Measurements from ENCODE around the gene LIMS1. TPM values are rescaled to one million over a fixed set of nuclear protein-coding genes. Genes with fewer than 3 reads are reported as not detected.
"Not testable (repeated sequence)": the region's sequence is repeated elsewhere in the genome, so short reads cannot be mapped to it uniquely, and the experiment has no call there.

The LIMS1 gene
- total RNA-seq, 1 experiment from 2014 or later = 58.1 TPM

DNA sequence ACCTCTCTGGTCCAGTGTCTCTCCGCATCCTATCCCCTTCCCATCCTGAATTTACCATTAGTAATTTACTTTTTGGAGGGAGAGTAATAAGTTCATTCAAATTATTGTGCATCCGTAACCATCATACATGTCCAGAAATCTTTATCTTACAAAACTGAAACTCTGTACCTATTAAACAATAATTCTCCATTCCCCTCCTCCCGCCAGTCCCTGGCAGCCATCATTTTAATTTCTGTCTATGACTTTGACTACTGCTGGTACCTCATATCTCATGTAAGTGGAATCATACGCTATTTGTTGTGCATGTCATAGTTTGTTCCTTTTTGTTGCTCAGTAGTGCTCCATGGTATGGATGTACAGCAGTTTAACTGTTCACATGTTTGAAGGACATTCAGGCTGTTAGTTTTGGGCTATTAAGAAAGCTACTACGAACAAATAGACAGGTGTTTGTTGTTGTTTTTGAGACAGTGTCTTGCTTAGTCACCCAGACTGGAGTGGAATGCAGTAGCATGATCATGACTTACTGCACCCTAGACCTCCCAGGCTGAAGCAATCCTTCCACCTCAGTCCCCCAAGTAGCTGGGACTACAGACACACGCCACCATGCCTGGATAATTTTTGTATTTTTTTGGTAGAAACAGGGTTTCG lies 2.0 kb downstream of the LIMS1 start:
- DNase-seq = no peak
- no peak overlapping the region for H3K4me3 ChIP-seq (ENCODE audit: insufficient read depth, low read depth, low read length)
- no peaks in the 10 kb centered on the region for H3K27me3 ChIP-seq (ENCODE audit: control insufficient read depth, insufficient read depth, low read length)
- no peaks in the 10 kb centered on the region for H3K36me3 ChIP-seq (replicated peaks; ENCODE audit: control insufficient read depth, insufficient read depth, low read length)

DNA sequence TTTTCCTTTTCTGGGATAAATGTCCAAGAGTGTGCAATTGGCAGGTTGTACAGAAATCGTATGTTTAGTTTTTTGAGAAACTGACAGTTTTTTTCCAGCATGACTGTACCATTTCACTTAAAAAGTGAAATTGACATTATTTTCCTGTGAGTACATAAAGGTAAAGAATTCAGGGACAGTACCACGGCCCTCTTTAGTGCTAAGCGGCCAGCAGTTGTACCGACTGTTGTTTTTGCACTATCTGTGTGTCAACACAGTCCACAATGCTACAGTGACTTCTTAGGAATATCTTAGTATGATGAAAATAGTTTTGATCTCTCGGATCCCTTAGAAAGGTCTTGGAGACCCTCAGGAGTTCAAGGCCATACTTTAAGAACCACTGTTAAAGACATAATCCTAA lies 2.6 kb downstream of the LIMS1 start:
- Histone ChIP-seq H3K4me3 (ENCODE audit: insufficient read depth, low read depth, low read length) (no peak overlapping the region), H3K27me3 (ENCODE audit: control insufficient read depth, insufficient read depth, low read length) (no peaks in the 10 kb centered on the region), H3K36me3 (replicated peaks; ENCODE audit: control insufficient read depth, insufficient read depth, low read length) (no peaks in the 10 kb centered on the region)
- DNase-seq = no peak

DNA sequence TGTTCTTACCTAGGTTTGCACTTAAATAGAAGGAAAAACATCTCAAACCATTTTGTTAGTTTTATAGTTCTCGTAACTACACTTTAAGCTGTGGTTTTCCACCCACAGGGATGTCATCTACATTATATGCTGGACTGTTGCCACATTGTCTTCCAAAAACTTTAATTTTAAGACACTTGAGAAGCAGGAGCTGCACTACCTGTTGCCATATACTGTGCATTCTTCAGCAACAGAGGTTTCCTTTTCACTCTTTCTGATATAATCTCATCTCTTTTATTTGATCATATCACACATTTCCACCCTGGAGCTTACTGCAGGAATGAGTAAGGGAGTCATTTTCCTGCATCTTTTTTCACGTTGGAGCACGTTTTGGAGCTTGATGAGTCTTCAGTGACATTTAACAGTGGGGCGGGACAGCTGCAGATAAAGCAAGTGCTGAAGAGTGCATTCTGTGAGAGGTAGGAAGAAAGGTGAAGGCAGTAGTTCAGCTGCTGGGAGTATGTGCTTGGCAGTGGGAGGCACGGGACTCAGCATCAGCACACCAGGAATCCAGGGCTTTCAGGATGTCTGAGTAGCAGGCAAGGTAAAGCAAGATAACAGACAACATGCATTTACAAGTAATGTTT lies 3.8 kb downstream of the LIMS1 start:
- no peaks in the 10 kb centered on the region for H3K27me3 ChIP-seq (ENCODE audit: control insufficient read depth, insufficient read depth, low read length)
- DNase-seq = peak; percentile 14
- no peak overlapping the region for H3K4me3 ChIP-seq (ENCODE audit: insufficient read depth, low read depth, low read length)
- no peaks in the 10 kb centered on the region for H3K36me3 ChIP-seq (replicated peaks; ENCODE audit: control insufficient read depth, insufficient read depth, low read length)

DNA sequence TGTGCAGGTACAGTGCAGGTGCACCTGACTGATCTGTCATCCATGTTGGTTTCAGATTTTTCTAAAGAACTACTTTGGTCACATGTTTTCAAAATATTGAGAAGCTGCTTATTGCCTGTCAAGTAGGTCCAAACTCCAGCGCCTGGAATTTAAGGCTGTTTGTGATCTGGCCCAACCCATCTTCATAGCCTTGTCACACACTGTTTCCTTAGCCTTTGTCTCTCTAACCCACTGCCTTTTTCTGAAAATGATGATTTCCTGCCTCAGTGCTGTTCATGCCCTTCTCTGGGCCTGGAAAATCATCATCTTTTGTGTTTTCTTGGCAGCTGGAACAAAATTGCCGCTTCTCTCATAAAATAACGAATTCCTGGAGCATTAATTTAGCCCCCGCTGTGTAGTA lies 7.2 kb downstream of the LIMS1 start:
- no peaks in the 10 kb centered on the region for H3K36me3 ChIP-seq (replicated peaks; ENCODE audit: control insufficient read depth, insufficient read depth, low read length)
- DNase-seq = no peak
- H3K27me3 ChIP-seq (ENCODE audit: control insufficient read depth, insufficient read depth, low read length) = no peaks in the 10 kb centered on the region
- H3K4me3 ChIP-seq (ENCODE audit: insufficient read depth, low read depth, low read length) = no peak overlapping the region

DNA sequence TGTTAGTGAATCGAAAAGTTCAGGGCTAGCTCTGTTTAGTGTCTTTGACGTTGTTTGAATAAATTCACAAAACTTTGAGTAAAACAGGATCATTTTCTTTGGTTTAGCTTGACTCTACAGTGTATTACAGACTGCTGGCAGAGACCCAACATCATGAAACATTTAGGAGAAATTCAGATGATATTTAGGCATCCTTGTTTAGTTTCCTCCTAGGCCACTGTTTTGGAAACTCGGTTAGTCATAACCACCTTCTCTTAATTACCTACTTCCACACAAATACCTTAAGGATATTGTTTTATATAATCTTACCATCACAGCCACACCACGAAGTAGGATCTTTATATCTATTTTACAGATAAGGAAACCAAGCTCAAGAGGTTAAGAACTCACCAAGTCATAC lies 7.8 kb downstream of the LIMS1 start:
- no peak for DNase-seq
- Histone ChIP-seq H3K4me3 (ENCODE audit: insufficient read depth, low read depth, low read length) (no peak overlapping the region), H3K27me3 (ENCODE audit: control insufficient read depth, insufficient read depth, low read length) (no peaks in the 10 kb centered on the region), H3K36me3 (replicated peaks; ENCODE audit: control insufficient read depth, insufficient read depth, low read length) (no peaks in the 10 kb centered on the region)

DNA sequence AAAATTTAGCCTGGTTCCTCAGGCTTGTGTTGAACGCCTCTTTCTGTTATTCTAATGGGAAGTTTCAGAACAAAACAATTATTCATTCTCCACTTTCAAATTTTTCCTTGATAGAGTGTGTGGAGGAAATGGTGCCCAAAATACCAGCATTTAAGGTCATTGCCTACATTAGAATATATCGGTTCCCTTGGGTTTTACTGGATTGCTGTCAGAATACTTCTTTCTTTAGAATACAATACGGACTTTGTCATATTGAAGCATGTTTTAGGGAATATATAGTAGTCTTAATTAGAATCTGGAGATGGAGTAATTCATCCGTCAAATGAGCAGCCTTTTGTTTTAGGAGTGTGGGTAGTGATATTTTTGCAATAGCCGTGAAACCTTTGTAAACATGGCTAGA lies 13.3 kb downstream of the LIMS1 start:
- no peaks in the 10 kb centered on the region for H3K27me3 ChIP-seq (ENCODE audit: control insufficient read depth, insufficient read depth, low read length)
- no peaks in the 10 kb centered on the region for H3K36me3 ChIP-seq (replicated peaks; ENCODE audit: control insufficient read depth, insufficient read depth, low read length)
- no peak for DNase-seq
- no peak overlapping the region for H3K4me3 ChIP-seq (ENCODE audit: insufficient read depth, low read depth, low read length)

DNA sequence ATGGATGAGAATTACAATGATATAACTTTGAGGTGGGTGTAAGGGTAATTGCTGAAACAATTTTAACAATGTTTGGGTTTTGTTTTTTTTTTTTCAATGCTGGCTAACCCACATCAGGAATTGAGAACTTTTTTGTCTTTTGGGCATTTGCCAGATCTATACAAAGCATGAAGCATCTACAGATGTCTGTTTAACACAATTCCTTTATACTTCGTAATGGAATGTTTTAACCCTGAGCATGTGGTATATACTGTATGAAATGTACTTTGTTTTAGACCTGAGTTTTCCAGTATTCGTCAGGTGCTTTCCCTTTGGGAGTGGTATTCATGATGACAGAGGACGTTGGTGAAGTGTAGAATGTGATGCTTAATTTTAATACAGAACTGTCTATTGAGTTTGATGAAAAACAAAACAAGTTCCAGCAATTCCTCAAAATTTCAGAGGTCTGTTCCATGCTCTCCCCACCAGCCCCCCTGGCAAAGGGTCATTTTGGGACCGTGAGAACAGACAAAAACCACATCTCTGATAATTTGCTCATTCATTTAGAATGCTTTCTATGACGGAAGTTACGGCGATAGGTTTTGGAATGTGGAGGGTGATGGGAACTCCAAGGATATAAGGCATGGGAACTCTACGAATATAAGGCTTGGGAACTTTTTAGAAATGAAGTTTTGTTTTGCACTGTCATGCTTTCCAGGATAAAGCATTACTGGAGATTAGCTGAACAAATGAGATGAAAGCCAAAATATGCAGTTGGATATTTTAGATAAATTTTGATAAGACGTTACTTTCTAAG lies 14.1 kb downstream of the LIMS1 start:
- DNase-seq = no peak
- Histone ChIP-seq H3K27me3 (ENCODE audit: control insufficient read depth, insufficient read depth, low read length) (no peaks in the 10 kb centered on the region), H3K36me3 (replicated peaks; ENCODE audit: control insufficient read depth, insufficient read depth, low read length) (no peaks in the 10 kb centered on the region), H3K4me3 (ENCODE audit: insufficient read depth, low read depth, low read length) (no peak overlapping the region)

DNA sequence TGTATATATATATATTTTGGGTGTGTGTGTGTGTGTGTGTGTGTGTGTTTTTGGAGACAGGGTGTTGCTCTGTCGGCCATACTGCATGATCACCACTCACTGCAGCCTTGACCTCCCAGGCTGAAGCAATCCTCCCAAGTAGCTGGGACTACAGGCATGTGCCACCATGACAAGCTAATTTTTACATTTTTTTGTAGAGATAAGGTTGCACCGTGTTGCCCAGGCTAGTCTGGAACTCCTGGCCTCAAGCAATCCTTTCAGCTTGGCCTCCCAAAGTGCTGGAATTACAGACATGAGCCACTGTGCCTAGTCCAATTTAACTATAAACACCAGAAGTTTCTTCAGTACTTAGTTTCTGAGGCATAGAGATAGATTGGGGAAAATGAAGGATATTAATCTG lies 18.3 kb downstream of the LIMS1 start:
- Histone ChIP-seq H3K4me3 (ENCODE audit: insufficient read depth, low read depth, low read length) (no peak overlapping the region), H3K36me3 (replicated peaks; ENCODE audit: control insufficient read depth, insufficient read depth, low read length) (no peaks in the 10 kb centered on the region), H3K27me3 (ENCODE audit: control insufficient read depth, insufficient read depth, low read length) (no peaks in the 10 kb centered on the region)
- DNase-seq = no peak

DNA sequence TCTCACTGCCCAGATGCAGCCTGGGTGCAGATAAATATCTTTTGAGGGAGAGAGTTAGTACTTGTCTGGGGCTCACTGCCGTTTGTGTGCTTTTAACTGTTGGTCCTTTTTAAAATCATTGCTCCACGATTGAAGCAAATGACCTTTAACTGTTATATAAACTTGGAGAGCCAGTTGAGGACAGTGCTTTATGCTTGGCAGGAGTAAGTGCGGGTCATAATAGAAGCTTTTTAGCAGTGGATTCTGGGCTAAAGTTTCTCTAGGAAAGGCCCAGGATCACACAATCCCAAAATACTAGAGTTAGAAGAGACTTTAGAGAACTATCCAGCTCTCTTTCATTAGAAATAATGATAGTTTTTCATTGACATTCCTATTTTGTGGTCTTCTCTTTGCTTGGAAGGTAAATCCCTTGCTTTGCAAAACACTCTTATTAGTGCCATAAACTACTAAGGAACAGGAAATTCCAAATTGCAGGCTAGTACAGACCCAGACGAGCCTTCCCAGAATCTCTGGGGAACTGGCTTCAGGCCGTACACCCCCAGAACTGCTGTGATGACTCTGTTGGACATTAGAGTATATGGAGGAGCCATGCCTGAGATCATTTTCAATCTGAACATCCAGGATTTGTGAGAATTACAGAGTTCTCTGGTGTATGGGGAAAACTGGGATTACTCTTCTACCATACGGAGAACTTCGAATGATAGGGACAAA lies 19.1 kb downstream of the LIMS1 start:
- H3K36me3 ChIP-seq (replicated peaks; ENCODE audit: control insufficient read depth, insufficient read depth, low read length) = no peaks in the 10 kb centered on the region
- no peak for DNase-seq
- H3K27me3 ChIP-seq (ENCODE audit: control insufficient read depth, insufficient read depth, low read length) = no peaks in the 10 kb centered on the region
- no peak overlapping the region for H3K4me3 ChIP-seq (ENCODE audit: insufficient read depth, low read depth, low read length)

DNA sequence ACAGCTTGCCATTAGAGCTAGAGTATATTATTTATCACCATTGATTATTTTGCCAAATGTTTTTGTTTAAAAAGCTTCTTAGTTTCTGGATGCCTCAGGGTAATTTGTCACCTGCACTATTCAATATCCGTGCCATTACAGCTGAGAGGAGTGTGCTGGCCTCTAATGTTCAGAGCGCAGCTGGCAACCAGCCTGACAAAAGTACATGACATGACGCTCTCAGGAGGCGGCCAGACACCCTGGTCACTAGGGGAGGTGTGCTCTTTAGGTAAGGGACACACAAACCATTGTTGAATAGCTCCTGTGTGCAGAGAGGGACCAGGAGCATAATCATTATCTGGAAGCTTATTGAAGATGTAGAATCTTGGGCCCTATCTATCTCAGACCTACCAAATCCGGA lies 20.3 kb downstream of the LIMS1 start:
- DNase-seq = no peak
- Histone ChIP-seq H3K36me3 (replicated peaks; ENCODE audit: control insufficient read depth, insufficient read depth, low read length) (no peaks in the 10 kb centered on the region), H3K4me3 (ENCODE audit: insufficient read depth, low read depth, low read length) (no peak overlapping the region), H3K27me3 (ENCODE audit: control insufficient read depth, insufficient read depth, low read length) (no peaks in the 10 kb centered on the region)

DNA sequence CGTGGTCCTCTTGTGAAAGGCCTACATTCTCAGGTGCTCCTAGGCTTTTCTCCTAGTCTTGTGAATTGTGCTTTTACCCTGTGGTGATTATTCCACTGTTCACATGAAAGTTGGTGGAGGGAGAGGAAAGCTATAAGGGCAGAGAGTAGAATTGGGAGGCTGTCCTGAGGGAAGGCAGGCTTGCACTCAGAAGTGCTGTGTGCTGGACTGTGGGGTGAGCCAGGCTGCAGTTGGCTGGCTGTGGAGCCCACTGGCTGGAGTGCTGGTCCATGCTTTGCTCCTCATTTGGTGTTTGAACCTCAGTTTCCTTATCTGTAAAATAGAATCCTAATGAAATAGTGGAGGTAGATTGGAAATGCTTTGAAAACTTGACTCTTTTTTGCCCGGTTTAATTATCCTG lies 21.3 kb downstream of the LIMS1 start:
- no peak for DNase-seq
- Histone ChIP-seq H3K27me3 (ENCODE audit: control insufficient read depth, insufficient read depth, low read length) (no peaks in the 10 kb centered on the region), H3K36me3 (replicated peaks; ENCODE audit: control insufficient read depth, insufficient read depth, low read length) (no peaks in the 10 kb centered on the region), H3K4me3 (ENCODE audit: insufficient read depth, low read depth, low read length) (no peak overlapping the region)

DNA sequence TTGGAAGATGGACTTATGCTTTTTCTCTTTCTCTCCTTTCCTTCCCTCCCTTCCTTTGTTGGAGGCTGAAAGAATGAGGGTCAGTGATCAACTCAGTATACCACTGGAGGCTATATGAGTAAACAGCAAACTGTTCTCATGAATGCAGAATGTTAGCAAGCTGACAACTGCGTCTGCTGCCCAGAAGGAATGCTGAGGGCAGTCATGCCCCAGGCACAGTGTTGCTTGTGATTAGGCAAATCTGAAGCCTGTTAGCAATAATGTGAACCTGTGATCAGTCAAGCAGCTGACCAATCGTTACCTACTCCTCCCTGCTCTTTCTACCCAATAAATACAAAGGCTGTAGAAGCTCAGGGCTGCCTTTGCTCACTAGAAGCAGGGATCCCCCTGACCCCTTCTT lies 22.3 kb downstream of the LIMS1 start:
- H3K27me3 ChIP-seq (ENCODE audit: control insufficient read depth, insufficient read depth, low read length); DNase-seq; H3K4me3 ChIP-seq (ENCODE audit: insufficient read depth, low read depth, low read length); H3K36me3 ChIP-seq (replicated peaks; ENCODE audit: control insufficient read depth, insufficient read depth, low read length): not testable (repeated sequence)

DNA sequence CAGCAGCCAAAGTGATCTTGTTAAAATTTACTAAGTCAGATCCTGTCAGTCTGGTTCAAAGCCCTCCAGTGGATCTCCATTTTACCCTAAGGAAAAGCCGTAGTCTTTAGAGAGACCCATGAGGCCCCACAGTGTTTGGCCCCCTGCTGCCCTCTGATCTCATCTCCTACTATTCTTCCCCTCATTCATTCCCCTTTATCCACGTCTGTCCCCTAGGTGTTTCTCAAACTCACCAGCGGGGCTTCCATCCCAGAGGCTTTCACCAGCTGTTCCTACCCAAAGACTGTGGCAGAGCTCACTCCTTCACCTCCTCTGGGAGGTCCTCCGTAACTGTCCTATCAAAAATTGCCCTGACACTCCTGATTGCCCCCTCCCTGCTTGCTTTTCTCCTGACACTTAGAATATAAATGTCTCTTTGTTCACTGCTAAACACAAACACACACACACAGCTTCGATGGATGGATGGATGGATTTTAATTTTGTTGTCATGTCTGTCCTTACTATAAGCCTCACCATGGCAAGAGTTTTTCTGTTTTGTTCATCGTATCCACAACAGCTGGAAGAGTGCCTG lies 26.1 kb downstream of the LIMS1 start:
- no peak for DNase-seq
- H3K27me3 ChIP-seq (ENCODE audit: control insufficient read depth, insufficient read depth, low read length) = no peaks in the 10 kb centered on the region

DNA sequence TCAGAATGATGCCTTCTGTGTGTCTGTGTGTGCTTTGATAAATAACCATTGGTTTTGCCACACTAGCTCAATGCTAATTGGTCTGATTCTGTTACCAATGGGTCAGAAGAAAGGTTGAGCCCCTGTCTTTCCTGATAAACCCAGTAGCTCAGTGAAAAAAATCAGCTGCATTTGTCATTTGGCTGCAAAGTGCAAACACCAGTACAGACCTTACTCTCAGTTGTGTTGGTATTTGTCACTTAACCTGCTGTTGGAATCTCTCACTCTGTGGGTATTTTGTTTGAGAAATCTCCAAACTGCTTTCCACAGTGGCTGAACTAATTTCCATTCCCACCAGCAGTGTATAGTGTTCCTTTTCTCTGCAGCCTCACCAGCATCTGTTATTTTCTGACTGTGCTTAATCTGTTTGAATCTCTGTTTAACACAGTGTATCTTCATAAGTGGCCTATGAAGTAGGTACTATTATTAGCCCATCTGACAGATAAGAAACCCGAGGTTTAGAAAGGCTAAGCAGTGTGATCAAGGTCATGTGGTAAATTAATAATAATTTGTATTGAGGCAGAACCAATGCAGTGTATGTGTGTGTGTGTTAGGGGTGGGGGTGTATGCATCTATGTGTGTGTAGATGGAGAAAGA lies 26.7 kb downstream of the LIMS1 start:
- H3K27me3 ChIP-seq (ENCODE audit: control insufficient read depth, insufficient read depth, low read length) = no peaks in the 10 kb centered on the region
- no peak overlapping the region for H3K4me3 ChIP-seq (ENCODE audit: insufficient read depth, low read depth, low read length)
- no peak for DNase-seq
- H3K36me3 ChIP-seq (replicated peaks; ENCODE audit: control insufficient read depth, insufficient read depth, low read length) = no peaks in the 10 kb centered on the region

More for the DNA sequence above, 26.1 kb downstream of the LIMS1 start:
- H3K4me3 ChIP-seq (ENCODE audit: insufficient read depth, low read depth, low read length) = no peak overlapping the region
- no peaks in the 10 kb centered on the region for H3K36me3 ChIP-seq (replicated peaks; ENCODE audit: control insufficient read depth, insufficient read depth, low read length)
